ENCODE measurements around the gene PCDHGA10. TPM values are rescaled to one million over a fixed set of nuclear protein-coding genes. Genes with fewer than 3 reads are reported as not detected.
"Not testable (repeated sequence)": the region's sequence is repeated elsewhere in the genome, so short reads cannot be mapped to it uniquely, and the experiment has no call there.

The PCDHGA10 gene
- total and polyA plus RNA-seq, 5 donors from 2014 or later: not detected

GRCh38 chr5:141374627-141375026 lies 38.2 kb upstream of the PCDHGA10 start:
- Mint-ChIP-seq H3K27ac (no peak overlapping the region), H3K4me1 (peaks cover 0 to 14% (median 2%) of the 10 kb centered on the region in 4 donors), H3K27me3 (peaks cover 52% of the 10 kb centered on the region), H3K36me3 (peaks cover 4% of the 10 kb centered on the region), H3K4me3 (no peak overlapping the region), H3K9me3 (peaks cover 0 to 60% (median 11%) of the 10 kb centered on the region in 7 donors)
- H3K4me3 ChIP-seq (ENCODE audit: low read depth, low read length): no peak overlapping the region
- no peaks in the 10 kb centered on the region for H3K36me3 ChIP-seq (ENCODE audit: control insufficient read depth, insufficient read depth, low read length)
- H3K9me3 ChIP-seq (ENCODE audit: control insufficient read depth in 2 of 2, low read length in 2 of 2): peaks cover 28 to 58% of the 10 kb centered on the region in 2 experiments
- peaks cover 8% of the 10 kb centered on the region for H3K4me1 ChIP-seq (ENCODE audit: control insufficient read depth, insufficient read depth, low read length, poor library complexity, severe bottlenecking)
- H3K27ac ChIP-seq (ENCODE audit: insufficient read depth, low read length, poor library complexity, severe bottlenecking): no peak overlapping the region
- peaks cover 34% of the 10 kb centered on the region for H3K27me3 ChIP-seq (ENCODE audit: control insufficient read depth, insufficient read depth, low read length)
- DNase-seq (no peak), ATAC-seq (ENCODE audit: low read depth in 2 of 2) (no peak)

GRCh38 chr5:141375444-141376155 lies 37.2 kb upstream of the PCDHGA10 start:
- H3K9me3 ChIP-seq (ENCODE audit: control insufficient read depth in 2 of 2, low read length in 2 of 2): peaks cover 28 to 51% of the 10 kb centered on the region in 2 experiments
- H3K27me3 ChIP-seq (ENCODE audit: control insufficient read depth, insufficient read depth, low read length): peaks cover 33% of the 10 kb centered on the region
- not testable (repeated sequence) for ATAC-seq (ENCODE audit: low read depth in 2 of 2); DNase-seq; H3K36me3 ChIP-seq (ENCODE audit: control insufficient read depth, insufficient read depth, low read length); H3K27ac ChIP-seq (ENCODE audit: insufficient read depth, low read length, poor library complexity, severe bottlenecking); H3K4me3 Mint-ChIP-seq; H3K4me3 ChIP-seq (ENCODE audit: low read depth, low read length); H3K36me3 Mint-ChIP-seq; H3K4me1 Mint-ChIP-seq; H3K4me1 ChIP-seq (ENCODE audit: control insufficient read depth, insufficient read depth, low read length, poor library complexity, severe bottlenecking); H3K27ac Mint-ChIP-seq
- H3K9me3 Mint-ChIP-seq: peaks cover 0 to 56% (median 7%) of the 10 kb centered on the region in 7 donors
- H3K27me3 Mint-ChIP-seq: peaks cover 46% of the 10 kb centered on the region

GRCh38 chr5:141382469-141383294 lies 30.1 kb upstream of the PCDHGA10 start, which contains the start of gene PCDHGA7:
TSS of gene PCDHGA7 (plus strand) at chr5:141382742. CDS start at chr5:141382900, 158 bp downstream.
- Histone ChIP-seq H3K36me3 (ENCODE audit: control insufficient read depth, insufficient read depth, low read length) (no peaks in the 10 kb centered on the region), H3K27ac (ENCODE audit: insufficient read depth, low read length, poor library complexity, severe bottlenecking) (no peak within 1 kb of the TSS), H3K4me1 (ENCODE audit: control insufficient read depth, insufficient read depth, low read length, poor library complexity, severe bottlenecking) (no peaks in the 10 kb centered on the region), H3K4me3 (ENCODE audit: low read depth, low read length) (no peak within 1 kb of the TSS), H3K27me3 (ENCODE audit: control insufficient read depth, insufficient read depth, low read length) (peaks cover 40% of the 10 kb centered on the region), H3K9me3 (ENCODE audit: control insufficient read depth in 2 of 2, low read length in 2 of 2) (peaks cover 16 to 29% of the 10 kb centered on the region in 2 experiments)
- ATAC-seq (ENCODE audit: low read depth in 2 of 2) (no peak), DNase-seq (no peak)
- Mint-ChIP-seq H3K4me3 (peak within 1 kb of the TSS in 3 of 4 donors; percentile 56 to 62 (median 61)), H3K27ac (no peak within 1 kb of the TSS), H3K36me3 (no peaks in the 10 kb centered on the region), H3K4me1 (peaks cover 0 to 2% (median 0%) of the 10 kb centered on the region in 4 donors), H3K9me3 (peaks cover 0 to 47% (median 17%) of the 10 kb centered on the region in 7 donors), H3K27me3 (peaks cover 66% of the 10 kb centered on the region)

- peaks cover 0 to 2% (median 0%) of the 10 kb centered on the region in 4 donors for H3K4me1 Mint-ChIP-seq
Observed at GRCh38 chr5:141383345-141383744, 29.4 kb upstream of the PCDHGA10 start.

GRCh38 chr5:141384471-141385267 lies 28.1 kb upstream of the PCDHGA10 start:
- Mint-ChIP-seq H3K4me3 (no peak overlapping the region), H3K36me3 (no peaks in the 10 kb centered on the region), H3K27me3 (peaks cover 61% of the 10 kb centered on the region), H3K9me3 (peaks cover 0 to 50% (median 16%) of the 10 kb centered on the region in 7 donors), H3K4me1 (peaks cover 0 to 2% (median 0%) of the 10 kb centered on the region in 4 donors), H3K27ac (no peak overlapping the region)
- no peak overlapping the region for H3K4me3 ChIP-seq (ENCODE audit: low read depth, low read length)
- no peak for DNase-seq
- no peak for ATAC-seq (ENCODE audit: low read depth in 2 of 2)
- H3K9me3 ChIP-seq (ENCODE audit: control insufficient read depth in 2 of 2, low read length in 2 of 2): peaks cover 21 to 41% of the 10 kb centered on the region in 2 experiments
- peaks cover 48% of the 10 kb centered on the region for H3K27me3 ChIP-seq (ENCODE audit: control insufficient read depth, insufficient read depth, low read length)
- H3K4me1 ChIP-seq (ENCODE audit: control insufficient read depth, insufficient read depth, low read length, poor library complexity, severe bottlenecking): no peaks in the 10 kb centered on the region
- H3K36me3 ChIP-seq (ENCODE audit: control insufficient read depth, insufficient read depth, low read length): no peaks in the 10 kb centered on the region
- no peak overlapping the region for H3K27ac ChIP-seq (ENCODE audit: insufficient read depth, low read length, poor library complexity, severe bottlenecking)

More at GRCh38 chr5:141383345-141383744, 29.4 kb upstream of the PCDHGA10 start:
- Mint-ChIP-seq H3K4me3 (no peak overlapping the region), H3K27me3 (peaks cover 60% of the 10 kb centered on the region), H3K27ac (no peak overlapping the region), H3K36me3 (no peaks in the 10 kb centered on the region), H3K9me3 (peaks cover 0 to 49% (median 17%) of the 10 kb centered on the region in 7 donors)
- no peaks in the 10 kb centered on the region for H3K4me1 ChIP-seq (ENCODE audit: control insufficient read depth, insufficient read depth, low read length, poor library complexity, severe bottlenecking)
- H3K9me3 ChIP-seq (ENCODE audit: control insufficient read depth in 2 of 2, low read length in 2 of 2): peaks cover 18 to 30% of the 10 kb centered on the region in 2 experiments
- H3K27ac ChIP-seq (ENCODE audit: insufficient read depth, low read length, poor library complexity, severe bottlenecking): no peak overlapping the region
- ATAC-seq (ENCODE audit: low read depth in 2 of 2): no peak
- DNase-seq: no peak
- H3K36me3 ChIP-seq (ENCODE audit: control insufficient read depth, insufficient read depth, low read length): no peaks in the 10 kb centered on the region
- no peak overlapping the region for H3K4me3 ChIP-seq (ENCODE audit: low read depth, low read length)
- peaks cover 42% of the 10 kb centered on the region for H3K27me3 ChIP-seq (ENCODE audit: control insufficient read depth, insufficient read depth, low read length)

GRCh38 chr5:141387557-141388311 lies 25.1 kb upstream of the PCDHGA10 start, which contains the start of gene PCDHGB4:
TSS of gene PCDHGB4 (plus strand) at chr5:141387698. CDS start at chr5:141387885, 187 bp downstream.
- H3K27me3 ChIP-seq (ENCODE audit: control insufficient read depth, insufficient read depth, low read length): peaks cover 46% of the 10 kb centered on the region
- H3K27me3 Mint-ChIP-seq: peaks cover 65% of the 10 kb centered on the region
- peak within 1 kb of the TSS in 1 of 3 donors; percentile 49 for H3K27ac Mint-ChIP-seq

More at GRCh38 chr5:141387557-141388311, 25.1 kb upstream of the PCDHGA10 start, which contains the start of gene PCDHGB4:
- not testable (repeated sequence) for H3K4me3 Mint-ChIP-seq; H3K36me3 Mint-ChIP-seq; H3K4me1 ChIP-seq (ENCODE audit: control insufficient read depth, insufficient read depth, low read length, poor library complexity, severe bottlenecking); H3K36me3 ChIP-seq (ENCODE audit: control insufficient read depth, insufficient read depth, low read length); H3K4me3 ChIP-seq (ENCODE audit: low read depth, low read length); H3K4me1 Mint-ChIP-seq; DNase-seq; H3K27ac ChIP-seq (ENCODE audit: insufficient read depth, low read length, poor library complexity, severe bottlenecking)
- H3K9me3 ChIP-seq (ENCODE audit: control insufficient read depth in 2 of 2, low read length in 2 of 2): peaks cover 20 to 48% of the 10 kb centered on the region in 2 experiments
- peak in 1 of 2 donors; percentile 34 for ATAC-seq (ENCODE audit: low read depth in 2 of 2)
- peaks cover 0 to 59% (median 18%) of the 10 kb centered on the region in 7 donors for H3K9me3 Mint-ChIP-seq
